Natural killer cell (primary cell): Measurements from ENCODE around the gene EMC8. TPM values are rescaled to one million over a fixed set of nuclear protein-coding genes. Genes with fewer than 3 reads are reported as not detected.

Experiments
- ATAC-seq, 3 donors: fragments of 150-1000 bp in 2 of 3; fragments of 200-7000 bp in 1 of 3; cut with Tn5 transposase; 1 replicate in 1 of 3; 2 replicates in 2 of 3; pipeline ENCODE4 v1.10.0; 2021; ENCODE audit warnings: mild to moderate bottlenecking in 2 of 3, moderate library complexity in 2 of 3
- DNase-seq, 2 donors: peaks; one replicate each; pipeline versions ENCODE4 v3.0.0 to v3.0.0-alpha.2; 2013 to 2021; ENCODE audit warnings: mixed read lengths in 1 of 2
- H3K27ac ChIP-seq: one replicate; pipeline ENCODE4 v1.5.1; 2013; ENCODE audit warnings: mild to moderate bottlenecking, low read length
- H3K27me3 ChIP-seq: one replicate; pipeline ENCODE4 v1.6.1; 2013; ENCODE audit warnings: low read length; ENCODE audit not compliant: control insufficient read depth, insufficient read depth
- H3K36me3 ChIP-seq: one replicate; pipeline ENCODE4 v1.6.1; 2013; ENCODE audit warnings: low read length; ENCODE audit not compliant: control insufficient read depth, insufficient read depth
- H3K4me1 ChIP-seq: one replicate; pipeline ENCODE4 v1.6.1; 2013; ENCODE audit warnings: low read length; ENCODE audit not compliant: control insufficient read depth, insufficient read depth
- H3K4me3 ChIP-seq: one replicate; pipeline ENCODE4 v1.5.1; 2013; ENCODE audit warnings: low read length
- H3K9me3 ChIP-seq: one replicate; pipeline ENCODE4 v1.6.1; 2013; ENCODE audit warnings: low read length; ENCODE audit not compliant: control insufficient read depth, insufficient read depth
- H3K27ac Mint-ChIP-seq, 2 donors: one replicate each; pipeline ENCODE4 v1.8.0; 2022; ENCODE audit warnings: mild to moderate bottlenecking in 2 of 2, mixed read lengths in 2 of 2, moderate library complexity in 1 of 2
- H3K27me3 Mint-ChIP-seq, 2 donors: one replicate each; pipeline ENCODE4 v1.8.0; 2022; ENCODE audit warnings: low read depth in 2 of 2, mixed read lengths in 2 of 2
- H3K36me3 Mint-ChIP-seq: one replicate; pipeline ENCODE4 v1.8.0; 2022; ENCODE audit warnings: mixed read lengths
- H3K4me1 Mint-ChIP-seq, 2 donors: one replicate each; pipeline ENCODE4 v1.8.0; 2022; ENCODE audit warnings: mixed read lengths in 2 of 2
- H3K4me3 Mint-ChIP-seq: one replicate; pipeline ENCODE4 v1.8.0; 2022; ENCODE audit warnings: mild to moderate bottlenecking, moderate library complexity, mixed read lengths
- H3K9me3 Mint-ChIP-seq, 2 donors: one replicate each; pipeline ENCODE4 v1.8.0; 2022; ENCODE audit warnings: mixed read lengths in 2 of 2
- CTCF ChIP-seq: fragments of 200-600 bp; IDR thresholded peaks from one replicate; pipeline ENCODE4 v1.8.0; 2022; ENCODE audit warnings: antibody characterized with exemption
- WGBS: methylation state at CpG from one replicate; pipeline ENCODE4 v1.1.7; 2013; ENCODE audit warnings: missing lambda C conversion rate; ENCODE audit not compliant: insufficient coverage; 5-methylcytosine and 5-hydroxymethylcytosine counted together
- intact Hi-C: fragments of 100-400 bp; cut with micrococcal nuclease; formaldehyde crosslinking; loops from one replicate; pipeline ENCODE4 v1.14.2; 2022
- total RNA-seq, 4 donors: library from RNA; stranded (reverse); fragments of 120-200 nt in 1 of 4; gene quantifications; one replicate each; pipeline versions ENCODE4 v1.2.3 to v1.2.4, GENCODE V29; 2013 to 2022

The EMC8 gene
- total RNA-seq, 3 donors from 2014 or later (not counting 1 experiment from before 2014, with no cell fraction given) = 21.2 to 26.4 (median 24.1) TPM

- Histone ChIP-seq H3K4me3 (no peak overlapping the region), H3K4me1 (peaks cover 27% of the 10 kb centered on the region), H3K27ac (no peak overlapping the region), H3K27me3 (no peaks in the 10 kb centered on the region), H3K9me3 (no peaks in the 10 kb centered on the region), H3K36me3 (no peaks in the 10 kb centered on the region)
- no peak for TF ChIP-seq CTCF
- no peaks in the 10 kb centered on the region for H3K36me3 Mint-ChIP-seq
- H3K9me3 Mint-ChIP-seq = no peaks in the 10 kb centered on the region
- 81% methylated on average over 22 of the region's 22 CpGs for WGBS
- no peak for ATAC-seq
- H3K4me1 Mint-ChIP-seq = peaks cover 0 to 5% of the 10 kb centered on the region in 2 donors
- no peak overlapping the region for H3K4me3 Mint-ChIP-seq
- peaks cover 32 to 37% of the 10 kb centered on the region in 2 donors for H3K27me3 Mint-ChIP-seq
- intact Hi-C loops = no loop called here
- DNase-seq = no peak
- H3K27ac Mint-ChIP-seq = no peak overlapping the region
Measured at GRCh38 chr16:85835956-85836705, 36.8 kb upstream of the EMC8 start.

GRCh38 chr16:85835227-85835751 lies 35.9 kb upstream of the EMC8 start:
- ATAC-seq (no peak), DNase-seq (no peak)
- H3K4me3 Mint-ChIP-seq = no peak overlapping the region
- Histone ChIP-seq H3K27me3 (no peaks in the 10 kb centered on the region), H3K27ac (no peak overlapping the region), H3K9me3 (no peaks in the 10 kb centered on the region), H3K36me3 (no peaks in the 10 kb centered on the region), H3K4me1 (peaks cover 28% of the 10 kb centered on the region), H3K4me3 (no peak overlapping the region)
- intact Hi-C loops = no loop called here
- peaks cover 0 to 5% of the 10 kb centered on the region in 2 donors for H3K4me1 Mint-ChIP-seq
- no peak for TF ChIP-seq CTCF
- H3K27ac Mint-ChIP-seq = no peak overlapping the region
- peaks cover 40 to 44% of the 10 kb centered on the region in 2 donors for H3K27me3 Mint-ChIP-seq
- WGBS = 87% methylated on average over 21 of the region's 21 CpGs
- H3K36me3 Mint-ChIP-seq = no peaks in the 10 kb centered on the region
- H3K9me3 Mint-ChIP-seq = no peaks in the 10 kb centered on the region

GRCh38 chr16:85834741-85835140 lies 35.4 kb upstream of the EMC8 start:
- Mint-ChIP-seq H3K9me3 (no peaks in the 10 kb centered on the region), H3K4me3 (no peak overlapping the region), H3K27ac (no peak overlapping the region), H3K4me1 (peaks cover 0 to 6% of the 10 kb centered on the region in 2 donors), H3K27me3 (peaks cover 40 to 42% of the 10 kb centered on the region in 2 donors), H3K36me3 (no peaks in the 10 kb centered on the region)
- intact Hi-C loops = no loop called here
- Histone ChIP-seq H3K9me3 (no peaks in the 10 kb centered on the region), H3K27me3 (no peaks in the 10 kb centered on the region), H3K36me3 (no peaks in the 10 kb centered on the region), H3K4me3 (no peak overlapping the region), H3K27ac (no peak overlapping the region), H3K4me1 (peaks cover 30% of the 10 kb centered on the region)
- WGBS = 96% methylated on average over 5 of the region's 5 CpGs
- TF ChIP-seq CTCF = no peak
- ATAC-seq (no peak), DNase-seq (no peak)
